GM19238 (cell line): ENCODE data around the gene EIF3C.
"Not testable (repeated sequence)": the region's sequence is repeated elsewhere in the genome, so short reads cannot be mapped to it uniquely, and the experiment has no call there.

Source experiments
- DNase-seq: peaks from one replicate; pipeline ENCODE4 v3.0.0; 2011; ENCODE audit warnings: low spot score; ENCODE audit not compliant: insufficient read length

Gene EIF3C

DNA sequence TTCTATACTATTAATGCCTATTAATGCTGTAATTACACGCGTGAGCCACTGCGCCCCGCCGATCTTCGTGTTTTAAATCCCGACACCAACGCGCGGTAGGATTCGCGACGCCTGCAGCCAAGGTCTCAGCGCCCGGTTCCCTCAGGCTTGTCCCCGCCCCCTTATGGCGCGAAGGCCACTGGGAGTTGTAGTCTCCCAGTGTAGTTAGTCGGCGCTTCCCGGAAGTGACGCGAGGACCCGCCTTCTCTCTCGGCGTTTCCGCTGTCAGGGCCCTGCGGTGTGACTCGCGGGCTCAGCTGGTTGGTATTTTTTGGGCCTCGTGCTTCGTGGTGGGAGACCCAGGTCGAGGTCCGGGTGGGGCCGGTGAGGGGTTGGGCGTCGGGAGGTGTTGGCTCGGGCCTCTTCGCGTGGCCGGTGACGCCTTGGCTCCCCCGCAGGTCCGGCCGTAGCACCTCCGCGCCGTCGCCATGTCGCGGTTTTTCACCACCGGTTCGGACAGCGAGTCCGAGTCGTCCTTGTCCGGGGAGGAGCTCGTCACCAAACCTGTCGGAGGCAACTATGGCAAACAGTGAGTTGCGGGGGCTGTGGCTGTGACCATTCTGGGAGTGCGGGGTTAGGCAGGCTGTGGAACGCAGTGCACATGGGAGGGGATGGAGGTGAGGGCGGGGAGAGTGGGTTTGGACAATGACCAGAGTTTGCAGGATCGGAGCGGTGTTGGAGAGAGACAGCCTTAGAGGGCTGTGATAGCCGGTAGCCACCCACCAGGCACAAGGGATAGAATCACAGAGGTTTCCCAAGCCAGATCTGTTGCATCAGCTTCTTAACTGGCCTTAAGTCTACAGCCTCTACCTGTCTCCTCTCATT lies at the start of gene EIF3C:
Gene EIF3C, plus strand, starts transcription at position 245 of the 864 bp plus-strand sequence. Its CDS starts 223 bp downstream, at position 468.
- DNase-seq: not testable (repeated sequence)

DNA sequence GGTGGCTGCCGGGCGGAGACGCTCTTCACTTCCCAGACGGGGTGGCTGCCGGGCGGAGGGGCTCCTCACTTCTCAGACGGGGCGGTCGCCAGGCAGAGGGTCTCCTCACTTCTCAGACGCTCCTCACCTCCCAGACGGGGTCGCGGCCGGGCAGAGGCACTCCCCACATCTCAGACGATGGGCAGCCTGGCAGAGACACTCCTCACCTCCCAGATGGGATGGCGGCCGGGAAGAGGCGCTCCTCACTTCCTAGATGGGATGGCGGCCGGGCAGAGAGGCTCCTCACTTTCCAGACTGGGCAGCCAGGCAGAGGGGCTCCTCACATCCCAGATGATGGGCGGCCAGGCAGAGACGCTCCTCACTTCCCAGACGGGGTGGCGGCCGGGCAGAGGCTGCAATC lies 45.0 kb upstream of the EIF3C start:
- DNase-seq: not testable (repeated sequence)

GRCh38 chr16:28667480-28667879 lies 43.8 kb upstream of the EIF3C start:
- DNase-seq: not testable (repeated sequence)

- DNase-seq: not testable (repeated sequence)
These were observed 43.1 kb upstream of the EIF3C start for GRCh38 chr16:28668199-28668598.

GRCh38 chr16:28688327-28688952 lies 22.8 kb upstream of the EIF3C start:
- not testable (repeated sequence) for DNase-seq

DNA sequence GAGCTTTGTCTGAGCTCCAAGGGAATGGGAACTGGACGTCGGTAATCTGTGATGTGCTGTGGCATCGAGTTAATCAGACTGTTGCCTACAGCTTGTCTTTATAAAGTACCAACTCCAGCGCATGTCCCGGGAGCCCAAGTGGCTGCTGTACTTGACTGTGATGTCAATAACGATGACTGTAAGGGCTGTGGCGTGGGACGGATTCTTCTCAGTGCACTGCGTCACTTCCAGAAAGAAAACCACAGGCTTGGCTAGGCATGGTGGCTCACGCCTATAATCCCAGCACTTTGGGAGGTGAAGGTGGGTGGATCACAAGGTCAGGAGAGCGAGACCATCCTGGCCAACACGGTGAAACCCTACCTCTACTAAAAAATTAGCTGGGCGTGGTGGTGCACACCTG lies 21.8 kb upstream of the EIF3C start:
- not testable (repeated sequence) for DNase-seq

DNA sequence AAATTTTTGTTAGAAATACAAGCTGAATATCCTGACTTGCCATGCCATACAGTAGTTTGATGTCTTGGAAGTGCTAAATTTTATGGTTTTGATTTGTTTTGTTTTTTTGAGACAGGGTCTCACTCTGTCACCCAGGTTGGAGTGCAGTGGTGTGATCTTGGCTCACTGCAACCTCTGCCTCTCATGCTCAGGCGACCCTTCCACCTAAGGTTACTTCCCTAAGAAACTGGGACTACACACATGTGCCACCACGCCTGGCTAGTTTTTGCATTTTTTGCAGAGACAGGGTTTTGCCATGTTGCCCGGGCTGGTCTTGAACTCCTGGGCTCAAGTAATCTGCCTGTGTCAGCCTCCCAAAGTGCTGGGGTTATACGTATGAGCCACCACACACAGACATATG lies 19.5 kb upstream of the EIF3C start:
- DNase-seq: not testable (repeated sequence)

- DNase-seq: not testable (repeated sequence)
These were observed 17.9 kb upstream of the EIF3C start for GRCh38 chr16:28693257-28693950.

- DNase-seq: not testable (repeated sequence)
These were observed 11.5 kb upstream of the EIF3C start for GRCh38 chr16:28699792-28700191.

DNA sequence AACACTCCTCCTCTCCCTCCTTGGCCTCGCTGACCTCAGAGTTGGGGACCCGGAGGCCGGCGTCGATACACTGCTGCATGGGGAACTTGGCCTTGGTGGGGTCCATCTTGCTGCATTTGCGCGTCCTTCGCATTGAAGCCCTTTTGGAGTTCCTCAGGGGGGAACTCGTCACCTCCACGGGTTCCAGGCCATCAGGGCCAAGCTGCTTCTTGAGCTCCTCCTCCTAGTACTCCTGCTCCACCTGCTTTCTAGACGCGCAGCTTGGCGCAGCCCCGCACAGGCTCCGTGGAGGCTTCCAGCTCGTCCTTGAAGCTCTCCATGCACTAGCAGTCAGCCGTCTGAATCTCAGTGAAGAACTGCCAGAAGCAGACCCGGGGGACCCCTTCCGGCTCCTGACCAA lies 10.9 kb upstream of the EIF3C start:
- not testable (repeated sequence) for DNase-seq

DNA sequence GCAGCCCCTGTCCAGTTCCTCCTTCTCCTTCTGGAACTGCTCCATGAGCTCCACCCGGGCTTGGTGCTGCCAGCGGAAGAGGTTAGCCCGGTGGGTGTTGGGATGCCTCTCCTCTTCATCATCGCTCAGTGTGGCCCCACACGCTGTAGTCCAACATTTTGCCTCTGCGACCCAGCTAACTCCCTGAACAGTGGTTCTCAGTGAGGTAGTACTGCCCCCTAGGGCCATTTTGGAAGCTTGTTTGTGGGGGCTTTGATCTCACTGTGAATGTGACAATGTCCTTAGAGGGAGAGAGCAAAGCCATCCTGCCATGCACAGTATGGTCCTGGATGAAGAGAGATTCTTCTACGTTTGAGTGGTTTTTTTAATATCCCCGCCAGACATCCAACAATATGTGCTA lies 9.9 kb upstream of the EIF3C start:
- not testable (repeated sequence) for DNase-seq

DNA sequence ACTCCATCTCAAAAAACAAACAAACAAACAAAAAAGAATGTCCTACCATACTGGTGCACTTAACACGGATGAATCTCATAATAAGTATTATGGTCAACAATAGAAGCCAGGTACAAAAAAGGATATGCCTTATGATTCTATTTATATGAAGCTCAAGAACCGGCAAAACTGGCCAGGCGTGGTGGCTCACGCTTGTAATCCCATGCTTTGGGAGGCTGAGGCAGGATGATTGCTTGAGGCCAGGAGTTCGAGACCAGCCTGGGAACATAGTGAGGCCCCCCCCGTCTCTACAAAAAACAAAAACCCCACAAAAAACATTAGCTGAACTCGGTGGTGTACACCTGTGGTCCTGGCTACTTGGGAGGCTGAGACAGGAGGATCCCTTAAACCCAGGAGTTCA lies 7.0 kb upstream of the EIF3C start:
- not testable (repeated sequence) for DNase-seq

GRCh38 chr16:28722852-28723650 lies 11.8 kb downstream of the EIF3C start:
- not testable (repeated sequence) for DNase-seq

GRCh38 chr16:28731253-28731652 lies 20.0 kb downstream of the EIF3C start:
- DNase-seq: not testable (repeated sequence)

- DNase-seq: not testable (repeated sequence)
These were observed 21.3 kb downstream of the EIF3C start for GRCh38 chr16:28732455-28733124.

DNA sequence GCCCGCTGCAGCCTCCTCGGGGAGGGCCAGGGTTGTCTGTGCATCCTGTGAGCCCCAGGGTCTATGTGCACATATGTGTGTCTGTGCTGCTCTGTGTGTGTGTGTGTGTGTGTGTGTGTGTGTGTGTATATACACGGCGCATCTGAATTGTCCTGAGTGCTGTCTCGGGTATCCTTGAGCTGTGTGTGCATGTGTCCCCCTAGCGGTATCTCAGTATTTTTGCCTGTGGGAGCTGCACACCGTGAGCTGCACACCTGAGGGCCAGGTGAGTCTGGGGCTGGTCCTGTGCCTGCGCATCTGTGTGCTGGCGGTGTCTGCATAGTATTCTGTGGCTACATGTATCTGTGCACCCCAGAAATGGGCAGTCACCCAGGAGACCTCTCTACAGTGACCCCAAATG lies 28.5 kb downstream of the EIF3C start:
- DNase-seq: not testable (repeated sequence)

GRCh38 chr16:28740631-28741030 lies 29.4 kb downstream of the EIF3C start:
- not testable (repeated sequence) for DNase-seq

GRCh38 chr16:28741295-28741694 lies 30.0 kb downstream of the EIF3C start:
- DNase-seq: not testable (repeated sequence)

DNA sequence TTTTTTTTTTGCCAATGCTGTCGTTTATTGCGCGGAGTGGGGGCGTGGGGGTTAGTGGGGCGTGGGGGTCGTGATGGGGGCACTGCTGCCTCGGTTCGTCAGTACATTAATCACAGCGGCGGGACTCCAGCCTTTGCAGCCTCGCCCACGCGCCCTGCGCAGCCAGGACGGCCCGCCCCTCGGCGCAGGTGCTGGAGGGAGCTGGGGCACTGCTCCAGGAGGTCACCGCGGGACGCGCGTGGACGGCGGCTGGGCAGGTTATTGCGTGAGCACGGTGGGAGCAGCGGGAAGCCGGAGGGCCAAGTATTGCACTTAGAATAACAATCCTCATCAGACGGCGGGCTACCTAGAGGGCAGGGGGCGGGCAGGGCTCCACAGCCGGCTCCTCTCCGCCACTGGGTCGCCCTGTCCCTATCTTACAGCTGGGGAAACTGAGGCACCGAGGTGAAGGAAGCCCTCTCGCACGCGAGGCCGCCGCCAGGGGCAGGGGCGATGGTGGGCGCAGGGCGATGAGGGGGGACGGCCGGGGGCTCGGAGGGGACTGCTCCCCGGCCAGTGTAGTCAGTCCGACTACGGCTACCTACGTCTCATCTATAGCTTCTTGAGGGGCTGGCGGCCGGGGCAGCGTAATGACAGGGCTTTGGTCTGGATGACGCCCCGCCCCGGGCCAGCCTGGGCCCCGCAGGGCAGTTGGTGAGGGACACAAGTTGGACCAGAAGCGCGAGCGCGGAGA lies 35.5 kb downstream of the EIF3C start:
- DNase-seq: not testable (repeated sequence)

DNA sequence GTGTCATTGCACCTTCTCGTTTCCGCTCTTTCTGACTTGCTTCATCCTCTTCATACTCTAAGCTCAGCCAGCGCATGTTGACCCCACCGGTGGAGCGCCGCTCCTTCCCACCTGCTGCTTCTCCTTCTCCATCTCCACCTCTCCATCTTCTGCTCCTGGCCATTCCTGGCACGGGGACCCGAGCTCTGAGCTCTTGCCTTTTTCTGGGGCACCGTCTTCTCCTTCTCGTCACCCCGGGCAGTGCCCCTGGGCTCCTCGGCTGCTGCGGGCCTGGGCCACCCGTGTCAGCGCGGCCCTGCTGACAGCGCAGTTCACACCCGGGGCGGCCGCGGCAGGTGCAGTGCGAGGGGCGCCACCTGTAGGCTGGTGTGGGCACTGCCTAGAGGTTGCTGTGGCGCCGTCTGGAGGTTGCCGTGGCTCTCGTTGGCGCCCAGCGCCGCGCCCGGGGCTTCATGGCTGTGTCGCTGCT lies 38.8 kb downstream of the EIF3C start:
- DNase-seq: not testable (repeated sequence)
